Measurements from ENCODE around the gene LYPD4.

- no peak for TF ChIP-seq CTCF (optimal IDR thresholded peaks at IDR 0.05 in 1 of 3, IDR thresholded peaks at IDR 0.05 in 1 of 3, conservative IDR thresholded peaks at IDR 0.05 in 1 of 3; ENCODE audit: extremely low read depth in 1 of 3, insufficient read depth in 2 of 3, low read length in 3 of 3)
- no peak for TF ChIP-seq EZH2 (IDR thresholded peaks at IDR 0.05; ENCODE audit: low read length)
Measured at GRCh38 chr19:41811036-41811435, 33.4 kb downstream of the LYPD4 start.
